KOPT-K1 (cell line): ENCODE measurements around the gene CIAO3.
"Not testable (repeated sequence)": the region's sequence is repeated elsewhere in the genome, so short reads cannot be mapped to it uniquely, and the experiment has no call there.

ENCODE experiments used
- H3K27ac ChIP-seq: fragments of 200-600 bp; sonication (generic); 2 replicates; pipeline ENCODE4 v1.5.1; 2016; ENCODE audit warnings: antibody characterized with exemption, mild to moderate bottlenecking, low read depth, low read length; ENCODE audit not compliant: poor library complexity, severe bottlenecking
- H3K36me3 ChIP-seq: fragments of 200-600 bp; sonication (generic); 2 replicates; pipeline ENCODE4 v1.5.1; 2017; ENCODE audit warnings: antibody characterized with exemption, mild to moderate bottlenecking, low read length, moderate library complexity; ENCODE audit not compliant: insufficient read depth
- H3K9me3 ChIP-seq: fragments of 200-600 bp; sonication (generic); 2 replicates; pipeline ENCODE4 v1.5.1; 2017; ENCODE audit warnings: antibody characterized with exemption, low read length, mild to moderate bottlenecking; ENCODE audit not compliant: insufficient read depth, poor library complexity, severe bottlenecking

CIAO3 gene

GRCh38 chr16:694187-694862 lies 46.5 kb downstream of the CIAO3 start:
- Histone ChIP-seq H3K36me3 (no peaks in the 10 kb centered on the region), H3K27ac (no peak overlapping the region), H3K9me3 (no peaks in the 10 kb centered on the region)

- Histone ChIP-seq H3K36me3 (no peaks in the 10 kb centered on the region), H3K27ac (no peak overlapping the region), H3K9me3 (no peaks in the 10 kb centered on the region)
These were observed 47.0 kb downstream of the CIAO3 start for GRCh38 chr16:693766-694165.

GRCh38 chr16:693364-693763 lies 47.4 kb downstream of the CIAO3 start:
- no peak overlapping the region for H3K27ac ChIP-seq
- H3K36me3 ChIP-seq, result no peaks in the 10 kb centered on the region
- no peaks in the 10 kb centered on the region for H3K9me3 ChIP-seq

DNA sequence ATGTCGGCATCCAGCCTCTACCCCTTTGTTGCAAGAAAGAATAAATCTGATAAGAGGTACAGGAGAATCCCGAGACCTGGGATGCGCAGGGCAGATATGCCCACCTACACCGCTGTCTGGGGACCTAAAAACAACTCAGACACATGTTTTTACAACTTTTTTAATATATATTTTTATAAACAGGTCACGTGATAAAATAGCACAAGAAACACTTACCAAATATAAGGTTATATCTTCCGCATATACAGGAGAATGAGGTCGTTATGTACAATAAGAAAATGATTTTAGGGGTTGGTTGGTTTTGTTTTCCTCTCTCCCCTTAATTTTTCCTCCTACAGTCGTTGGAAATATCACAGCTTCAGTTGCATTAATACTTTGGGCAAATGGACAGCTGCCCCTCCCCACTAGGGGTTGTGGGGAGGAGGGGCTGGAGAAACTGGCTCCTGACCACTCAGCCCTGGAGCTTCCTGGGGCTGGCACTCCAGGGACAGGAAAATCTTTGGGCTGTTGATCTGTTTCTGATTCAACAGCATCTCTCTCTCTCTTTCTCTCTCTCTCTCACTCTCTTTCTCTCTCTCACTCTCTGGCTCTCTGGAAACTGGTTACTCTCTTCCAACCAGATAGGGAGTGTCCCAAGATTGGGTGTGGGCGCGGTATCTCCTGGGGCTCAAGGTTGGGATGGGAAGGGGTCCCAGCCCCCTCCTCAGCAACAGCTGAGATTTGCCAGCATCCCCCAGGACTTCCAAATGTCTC lies 48.3 kb downstream of the CIAO3 start:
- H3K27ac ChIP-seq, result no peak overlapping the region
- H3K9me3 ChIP-seq, result no peaks in the 10 kb centered on the region
- 0 out of 2 replicates have a peak, but pooled peaks cover 1% of the 10 kb centered on the region for H3K36me3 ChIP-seq

GRCh38 chr16:691242-691641 lies 49.6 kb downstream of the CIAO3 start:
- H3K9me3 ChIP-seq, H3K27ac ChIP-seq: not testable (repeated sequence)
- H3K36me3 ChIP-seq, result peaks cover 14% of the 10 kb centered on the region; the same call in 1 of the 2 replicates

GRCh38 chr16:689175-689897 lies 51.5 kb downstream of the CIAO3 start:
- H3K27ac ChIP-seq, result peak overlapping the region; percentile 78
- no peaks in the 10 kb centered on the region for H3K9me3 ChIP-seq
- H3K36me3 ChIP-seq, result peaks cover 25% of the 10 kb centered on the region; the same call in 1 of the 2 replicates

DNA sequence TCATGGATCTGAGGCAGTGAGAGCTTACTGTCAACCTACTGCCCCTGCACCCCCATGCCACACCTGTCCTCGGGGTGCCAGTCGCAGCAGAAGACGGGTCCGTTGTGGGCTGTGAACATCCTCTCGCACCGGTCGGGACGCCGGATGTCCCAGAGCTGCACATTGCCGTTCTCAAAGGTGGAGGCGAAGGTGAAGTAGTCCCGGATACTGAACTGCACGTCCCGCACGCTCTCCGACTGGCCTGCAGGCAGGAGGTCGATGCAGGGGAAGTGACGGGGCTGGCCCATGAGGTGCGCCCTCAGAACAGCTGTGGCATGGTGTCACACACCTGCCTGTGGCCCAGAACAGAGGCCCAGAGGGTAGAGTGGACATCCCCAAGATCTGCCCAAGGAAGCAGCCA lies 53.3 kb downstream of the CIAO3 start:
- no peak overlapping the region for H3K27ac ChIP-seq
- no peaks in the 10 kb centered on the region for H3K9me3 ChIP-seq
- peaks cover 35% of the 10 kb centered on the region for H3K36me3 ChIP-seq

- no peak overlapping the region for H3K27ac ChIP-seq
- H3K9me3 ChIP-seq, result no peaks in the 10 kb centered on the region
These were observed 54.1 kb downstream of the CIAO3 start for GRCh38 chr16:686459-687260.

DNA sequence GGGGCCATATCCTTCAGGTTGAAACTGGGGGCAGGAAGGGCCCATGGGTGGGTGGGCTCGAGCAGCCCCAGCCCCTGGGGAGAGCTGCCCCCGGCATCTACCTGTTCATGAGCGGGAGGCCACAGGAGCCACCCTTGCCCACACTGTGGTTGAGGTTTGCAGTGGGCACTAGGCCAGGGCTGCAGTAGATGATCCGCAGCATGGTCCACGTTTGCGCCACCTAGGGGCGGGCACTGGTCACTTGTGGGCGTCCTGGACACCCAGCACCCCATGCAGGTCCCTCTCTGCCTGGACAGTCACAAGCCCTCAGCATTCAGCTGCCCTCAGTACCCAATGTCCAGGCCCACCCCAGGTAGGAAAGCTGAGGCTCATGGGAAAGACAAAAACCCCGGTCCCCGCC lies 54.8 kb downstream of the CIAO3 start:
- Histone ChIP-seq H3K36me3 (peaks cover 48% of the 10 kb centered on the region), H3K9me3 (no peaks in the 10 kb centered on the region), H3K27ac (no peak overlapping the region)

More at GRCh38 chr16:686459-687260, 54.1 kb downstream of the CIAO3 start:
- peaks cover 43% of the 10 kb centered on the region for H3K36me3 ChIP-seq

- no peaks in the 10 kb centered on the region for H3K9me3 ChIP-seq
- H3K36me3 ChIP-seq, result peaks cover 48% of the 10 kb centered on the region
- H3K27ac ChIP-seq, result no peak overlapping the region
These were observed 55.7 kb downstream of the CIAO3 start for GRCh38 chr16:684961-685696.

- Histone ChIP-seq H3K36me3 (peaks cover 48% of the 10 kb centered on the region), H3K27ac (peak within 1 kb of the TSS; percentile 71), H3K9me3 (no peaks in the 10 kb centered on the region)
These were observed 56.6 kb downstream of the CIAO3 start, which contains the start of gene JMJD8 for GRCh38 chr16:684071-684794. TSS of gene JMJD8 (minus strand) at chr16:684334. CDS start at chr16:684319, 15 bp downstream.

- peaks cover 48% of the 10 kb centered on the region for H3K36me3 ChIP-seq
These were observed 57.3 kb downstream of the CIAO3 start for GRCh38 chr16:683396-684070.

More at GRCh38 chr16:683396-684070, 57.3 kb downstream of the CIAO3 start:
- Histone ChIP-seq H3K9me3 (no peaks in the 10 kb centered on the region), H3K27ac (peak overlapping the region; percentile 71)
